Measurements from ENCODE around the gene DDX47. TPM values are rescaled to one million over a fixed set of nuclear protein-coding genes. Genes with fewer than 3 reads are reported as not detected.

DDX47 gene
- total and polyA plus RNA-seq, 10 of the 15 experiments (the other 5 are each of a cell fraction or from before 2014, with no cell fraction given), result 84.8 to 266 (median 120) TPM

DNA sequence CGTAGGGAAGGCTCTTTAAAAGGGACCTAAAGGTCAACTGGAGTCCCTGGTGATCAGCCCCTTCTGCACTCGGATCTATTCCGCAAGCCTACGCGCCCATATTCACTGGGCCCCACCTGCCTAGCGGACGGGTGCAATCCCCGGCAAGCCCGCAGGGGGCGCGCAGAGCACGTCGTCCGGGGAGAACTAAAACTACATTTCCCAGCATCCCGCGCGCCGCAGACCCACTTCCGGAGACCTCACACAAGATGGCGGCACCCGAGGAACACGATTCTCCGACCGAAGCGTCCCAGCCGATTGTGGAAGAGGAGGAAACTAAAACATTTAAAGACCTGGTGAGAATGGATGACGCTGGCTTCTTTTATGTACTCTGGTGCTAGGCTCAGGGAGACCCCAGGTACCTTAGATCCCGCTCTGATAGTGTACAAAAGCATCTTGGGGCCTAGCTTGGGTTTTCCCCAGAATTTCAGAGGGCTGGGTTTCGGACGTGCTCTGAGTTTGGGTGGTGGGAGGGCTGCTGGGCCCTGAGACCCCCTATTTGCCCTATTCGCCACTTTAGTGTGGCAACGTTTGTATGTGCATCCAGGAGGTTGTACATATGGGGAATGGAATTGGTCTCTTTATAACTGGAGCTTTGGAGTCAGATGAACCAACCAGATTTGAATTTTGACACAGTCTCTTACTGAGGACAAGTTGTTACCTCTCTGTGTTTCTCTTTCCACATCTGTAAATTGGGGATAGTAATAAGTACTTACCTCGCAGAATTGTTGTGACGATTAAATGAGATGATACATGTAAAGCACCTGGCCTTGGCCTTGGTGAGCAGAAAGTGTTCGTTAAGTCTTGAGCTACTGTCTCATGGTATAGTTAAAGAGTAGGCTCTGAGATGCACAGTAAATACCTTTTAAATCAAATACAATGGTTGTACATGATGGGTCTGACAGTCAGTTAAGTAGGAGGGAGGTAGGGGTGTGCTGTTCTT is at the start of gene DDX47 (continued):
- TF ChIP-seq, protein P1, sequence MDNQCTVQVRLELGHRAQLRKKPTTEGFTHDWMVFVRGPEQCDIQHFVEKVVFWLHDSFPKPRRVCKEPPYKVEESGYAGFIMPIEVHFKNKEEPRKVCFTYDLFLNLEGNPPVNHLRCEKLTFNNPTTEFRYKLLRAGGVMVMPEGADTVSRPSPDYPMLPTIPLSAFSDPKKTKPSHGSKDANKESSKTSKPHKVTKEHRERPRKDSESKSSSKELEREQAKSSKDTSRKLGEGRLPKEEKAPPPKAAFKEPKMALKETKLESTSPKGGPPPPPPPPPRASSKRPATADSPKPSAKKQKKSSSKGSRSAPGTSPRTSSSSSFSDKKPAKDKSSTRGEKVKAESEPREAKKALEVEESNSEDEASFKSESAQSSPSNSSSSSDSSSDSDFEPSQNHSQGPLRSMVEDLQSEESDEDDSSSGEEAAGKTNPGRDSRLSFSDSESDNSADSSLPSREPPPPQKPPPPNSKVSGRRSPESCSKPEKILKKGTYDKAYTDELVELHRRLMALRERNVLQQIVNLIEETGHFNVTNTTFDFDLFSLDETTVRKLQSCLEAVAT (IDR thresholded peaks at IDR 0.05), result 0 out of 2 replicates have a peak, but pooled peaks have one; percentile 54
- TF ChIP-seq SMC3 (IDR thresholded peaks at IDR 0.05; ENCODE audit: borderline replicate concordance, low read length), result peak; percentile 51; the same call in 1 of the 2 replicates
- TF ChIP-seq HDAC2 (IDR thresholded peaks at IDR 0.05), result no peak
- TF ChIP-seq, protein P2, sequence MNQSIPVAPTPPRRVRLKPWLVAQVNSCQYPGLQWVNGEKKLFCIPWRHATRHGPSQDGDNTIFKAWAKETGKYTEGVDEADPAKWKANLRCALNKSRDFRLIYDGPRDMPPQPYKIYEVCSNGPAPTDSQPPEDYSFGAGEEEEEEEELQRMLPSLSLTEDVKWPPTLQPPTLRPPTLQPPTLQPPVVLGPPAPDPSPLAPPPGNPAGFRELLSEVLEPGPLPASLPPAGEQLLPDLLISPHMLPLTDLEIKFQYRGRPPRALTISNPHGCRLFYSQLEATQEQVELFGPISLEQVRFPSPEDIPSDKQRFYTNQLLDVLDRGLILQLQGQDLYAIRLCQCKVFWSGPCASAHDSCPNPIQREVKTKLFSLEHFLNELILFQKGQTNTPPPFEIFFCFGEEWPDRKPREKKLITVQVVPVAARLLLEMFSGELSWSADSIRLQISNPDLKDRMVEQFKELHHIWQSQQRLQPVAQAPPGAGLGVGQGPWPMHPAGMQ (IDR thresholded peaks at IDR 0.05; ENCODE audit: borderline replicate concordance), result no peak
- TF ChIP-seq, protein P3, sequence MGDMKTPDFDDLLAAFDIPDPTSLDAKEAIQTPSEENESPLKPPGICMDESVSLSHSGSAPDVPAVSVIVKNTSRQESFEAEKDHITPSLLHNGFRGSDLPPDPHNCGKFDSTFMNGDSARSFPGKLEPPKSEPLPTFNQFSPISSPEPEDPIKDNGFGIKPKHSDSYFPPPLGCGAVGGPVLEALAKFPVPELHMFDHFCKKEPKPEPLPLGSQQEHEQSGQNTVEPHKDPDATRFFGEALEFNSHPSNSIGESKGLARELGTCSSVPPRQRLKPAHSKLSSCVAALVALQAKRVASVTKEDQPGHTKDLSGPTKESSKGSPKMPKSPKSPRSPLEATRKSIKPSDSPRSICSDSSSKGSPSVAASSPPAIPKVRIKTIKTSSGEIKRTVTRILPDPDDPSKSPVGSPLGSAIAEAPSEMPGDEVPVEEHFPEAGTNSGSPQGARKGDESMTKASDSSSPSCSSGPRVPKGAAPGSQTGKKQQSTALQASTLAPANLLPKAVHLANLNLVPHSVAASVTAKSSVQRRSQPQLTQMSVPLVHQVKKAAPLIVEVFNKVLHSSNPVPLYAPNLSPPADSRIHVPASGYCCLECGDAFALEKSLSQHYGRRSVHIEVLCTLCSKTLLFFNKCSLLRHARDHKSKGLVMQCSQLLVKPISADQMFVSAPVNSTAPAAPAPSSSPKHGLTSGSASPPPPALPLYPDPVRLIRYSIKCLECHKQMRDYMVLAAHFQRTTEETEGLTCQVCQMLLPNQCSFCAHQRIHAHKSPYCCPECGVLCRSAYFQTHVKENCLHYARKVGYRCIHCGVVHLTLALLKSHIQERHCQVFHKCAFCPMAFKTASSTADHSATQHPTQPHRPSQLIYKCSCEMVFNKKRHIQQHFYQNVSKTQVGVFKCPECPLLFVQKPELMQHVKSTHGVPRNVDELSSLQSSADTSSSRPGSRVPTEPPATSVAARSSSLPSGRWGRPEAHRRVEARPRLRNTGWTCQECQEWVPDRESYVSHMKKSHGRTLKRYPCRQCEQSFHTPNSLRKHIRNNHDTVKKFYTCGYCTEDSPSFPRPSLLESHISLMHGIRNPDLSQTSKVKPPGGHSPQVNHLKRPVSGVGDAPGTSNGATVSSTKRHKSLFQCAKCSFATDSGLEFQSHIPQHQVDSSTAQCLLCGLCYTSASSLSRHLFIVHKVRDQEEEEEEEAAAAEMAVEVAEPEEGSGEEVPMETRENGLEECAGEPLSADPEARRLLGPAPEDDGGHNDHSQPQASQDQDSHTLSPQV (IDR thresholded peaks at IDR 0.05), result peak; percentile 86
- TF ChIP-seq, protein P4, sequence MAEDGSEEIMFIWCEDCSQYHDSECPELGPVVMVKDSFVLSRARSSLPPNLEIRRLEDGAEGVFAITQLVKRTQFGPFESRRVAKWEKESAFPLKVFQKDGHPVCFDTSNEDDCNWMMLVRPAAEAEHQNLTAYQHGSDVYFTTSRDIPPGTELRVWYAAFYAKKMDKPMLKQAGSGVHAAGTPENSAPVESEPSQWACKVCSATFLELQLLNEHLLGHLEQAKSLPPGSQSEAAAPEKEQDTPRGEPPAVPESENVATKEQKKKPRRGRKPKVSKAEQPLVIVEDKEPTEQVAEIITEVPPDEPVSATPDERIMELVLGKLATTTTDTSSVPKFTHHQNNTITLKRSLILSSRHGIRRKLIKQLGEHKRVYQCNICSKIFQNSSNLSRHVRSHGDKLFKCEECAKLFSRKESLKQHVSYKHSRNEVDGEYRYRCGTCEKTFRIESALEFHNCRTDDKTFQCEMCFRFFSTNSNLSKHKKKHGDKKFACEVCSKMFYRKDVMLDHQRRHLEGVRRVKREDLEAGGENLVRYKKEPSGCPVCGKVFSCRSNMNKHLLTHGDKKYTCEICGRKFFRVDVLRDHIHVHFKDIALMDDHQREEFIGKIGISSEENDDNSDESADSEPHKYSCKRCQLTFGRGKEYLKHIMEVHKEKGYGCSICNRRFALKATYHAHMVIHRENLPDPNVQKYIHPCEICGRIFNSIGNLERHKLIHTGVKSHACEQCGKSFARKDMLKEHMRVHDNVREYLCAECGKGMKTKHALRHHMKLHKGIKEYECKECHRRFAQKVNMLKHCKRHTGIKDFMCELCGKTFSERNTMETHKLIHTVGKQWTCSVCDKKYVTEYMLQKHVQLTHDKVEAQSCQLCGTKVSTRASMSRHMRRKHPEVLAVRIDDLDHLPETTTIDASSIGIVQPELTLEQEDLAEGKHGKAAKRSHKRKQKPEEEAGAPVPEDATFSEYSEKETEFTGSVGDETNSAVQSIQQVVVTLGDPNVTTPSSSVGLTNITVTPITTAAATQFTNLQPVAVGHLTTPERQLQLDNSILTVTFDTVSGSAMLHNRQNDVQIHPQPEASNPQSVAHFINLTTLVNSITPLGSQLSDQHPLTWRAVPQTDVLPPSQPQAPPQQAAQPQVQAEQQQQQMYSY (CRISPR knock-in tag; IDR thresholded peaks at IDR 0.05), result no peak
- no peak for TF ChIP-seq BMI1 (IDR thresholded peaks at IDR 0.05; ENCODE audit: borderline replicate concordance)
- TF ChIP-seq JUNB (IDR thresholded peaks at IDR 0.05), result no peak
- peak; percentile 73; the same call in 1 of the 2 replicates for TF ChIP-seq CBX5 (IDR thresholded peaks at IDR 0.05; ENCODE audit: low read depth)
- TF ChIP-seq POLR2AphosphoS5 (IDR thresholded peaks at IDR 0.05; ENCODE audit: low read length), result peak; percentile 69
- no peak for TF ChIP-seq WRNIP1 (IDR thresholded peaks at IDR 0.05; ENCODE audit: borderline replicate concordance, low read depth, low read length)
- peak; percentile 45 for TF ChIP-seq SP1 (IDR thresholded peaks at IDR 0.05; ENCODE audit: low read depth, low read length)
- no peak for TF ChIP-seq PAX8 (IDR thresholded peaks at IDR 0.05)
- TF ChIP-seq HDGF (IDR thresholded peaks at IDR 0.05), result no peak
- peak; percentile 86 for TF ChIP-seq RELA (IDR thresholded peaks at IDR 0.05; ENCODE audit: borderline replicate concordance, partially characterized antibody)
- no peak for TF ChIP-seq MTA2 (IDR thresholded peaks at IDR 0.05; ENCODE audit: low read depth)
- TF ChIP-seq CREM (IDR thresholded peaks at IDR 0.05; ENCODE audit: low read depth), result peak; percentile 92
- no peak for TF ChIP-seq RCOR1 (conservative IDR thresholded peaks at IDR 0.05; ENCODE audit: low read depth, low read length)
- TF ChIP-seq TCF7 (IDR thresholded peaks at IDR 0.05; ENCODE audit: borderline replicate concordance), result no peak
- TF ChIP-seq POLR2AphosphoS2 (IDR thresholded peaks at IDR 0.05; ENCODE audit: low read depth, low read length), result peak; percentile 87

All from GM12878 (cell line).